A673 (cell line): ENCODE data around the gene ATP8B1. TPM values are rescaled to one million over a fixed set of nuclear protein-coding genes. Genes with fewer than 3 reads are reported as not detected.

Source experiments
- BruUV-seq: library from RNA; stranded (reverse); fragments of 400-500 nt; replicated peaks from 2 replicates; lab custom pipeline; 2021; lab: Mats Ljungman, UMichigan
- CTCF ChIA-PET: fragments of 300-600 bp; sonication (Branson Sonifier 250); formaldehyde crosslinking; loops from one replicate; lab custom pipeline; 2022; ENCODE audit warnings: antibody characterized with exemption; lab: Charles Lee
- POLR2A ChIA-PET: fragments of 300-600 bp; sonication (Branson Sonifier 250); formaldehyde crosslinking; loops from one replicate; lab custom pipeline; 2022; ENCODE audit warnings: antibody characterized with exemption; ENCODE audit not compliant: low non-redundant PET; lab: Charles Lee
- DNase-seq: peaks from one replicate; pipeline ENCODE4 v3.0.0-alpha.2; 2015; ENCODE audit warnings: low spot score
- H3K27ac ChIP-seq: fragments of 200-600 bp; sonication (generic); 2 replicates; pipeline ENCODE4 v1.5.1; 2016; ENCODE audit warnings: mixed run types, low read depth, mild to moderate bottlenecking, mixed read lengths, antibody characterized with exemption, low read length; ENCODE audit not compliant: poor library complexity, severe bottlenecking
- H3K27me3 ChIP-seq: fragments of 200-600 bp; sonication (generic); replicated peaks from 2 replicates; pipeline ENCODE4 v1.6.1; 2017; ENCODE audit warnings: mixed run types, low read depth, mild to moderate bottlenecking, mixed read lengths, antibody characterized with exemption, low read length; ENCODE audit not compliant: insufficient read depth, poor library complexity
- H3K36me3 ChIP-seq: fragments of 200-600 bp; sonication (generic); 2 replicates; pipeline ENCODE4 v1.6.1; 2016; ENCODE audit warnings: mixed run types, mild to moderate bottlenecking, mixed read lengths, antibody characterized with exemption, low read length; ENCODE audit not compliant: insufficient read depth, poor library complexity, severe bottlenecking
- H3K4me1 ChIP-seq: fragments of 200-600 bp; sonication (generic); 2 replicates; pipeline ENCODE4 v1.6.1; 2017; ENCODE audit warnings: mixed run types, mild to moderate bottlenecking, mixed read lengths, antibody characterized with exemption, low read length; ENCODE audit not compliant: insufficient read depth, poor library complexity, severe bottlenecking
- H3K4me3 ChIP-seq: fragments of 200-600 bp; sonication (generic); 2 replicates; pipeline ENCODE4 v1.5.1; 2016; ENCODE audit warnings: low read depth, mixed run types, mild to moderate bottlenecking, mixed read lengths, low read length; ENCODE audit not compliant: poor library complexity, severe bottlenecking
- H3K9me3 ChIP-seq: fragments of 200-600 bp; sonication (generic); 2 replicates; pipeline ENCODE4 v1.6.1; 2016; ENCODE audit warnings: mixed run types, low read depth, mild to moderate bottlenecking, mixed read lengths, antibody characterized with exemption, low read length; ENCODE audit not compliant: poor library complexity, severe bottlenecking
- EZH2 ChIP-seq: fragments of 200-600 bp; sonication (generic); IDR thresholded peaks from 2 replicates; pipeline ENCODE4 v1.6.1; 2017; ENCODE audit warnings: borderline replicate concordance, low read depth, mild to moderate bottlenecking, mixed read lengths, antibody characterized with exemption, low read length; ENCODE audit not compliant: poor library complexity, severe bottlenecking
- intact Hi-C: fragments of 100-400 bp; cut with micrococcal nuclease; formaldehyde crosslinking; loops from one replicate; pipeline ENCODE4 v1.10.0; 2022; ENCODE audit not compliant: unreplicated experiment
- total RNA-seq: library from RNA; stranded (reverse); gene quantifications from 2 replicates; pipeline ENCODE4 v1.2.3, GENCODE V29; 2021
- TF ChIP-seq, protein P1 (sequence below): fragments of 300-800, 200-600 bp; sonication (generic); conservative IDR thresholded peaks from 2 replicates; pipeline ENCODE4 v1.5.1; 2017; ENCODE audit warnings: low read depth, mild to moderate bottlenecking, antibody characterized with exemption, low read length, moderate library complexity, mixed read lengths

The ATP8B1 gene
- total RNA-seq, 1 experiment from 2014 or later, result 35.6 TPM

DNA sequence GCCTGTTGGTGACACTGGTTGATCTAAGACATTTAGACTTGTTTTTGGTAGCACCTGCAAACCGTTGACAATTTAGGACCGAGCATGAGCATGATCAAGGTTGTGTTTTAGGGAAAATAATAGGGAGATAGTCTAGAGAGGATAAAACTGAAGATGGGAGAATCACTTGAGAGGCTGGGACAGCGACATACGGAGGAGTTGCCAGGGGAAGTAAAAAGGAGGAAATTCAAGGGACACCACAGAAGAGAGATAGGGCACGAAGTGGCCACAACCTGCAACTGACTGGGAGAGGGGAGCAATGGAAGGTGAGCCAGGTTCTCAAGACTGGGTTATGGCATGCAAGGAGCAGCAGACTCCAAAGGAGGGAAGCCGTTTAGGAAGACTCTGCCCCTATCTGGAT is 1.4 kb upstream of the ATP8B1 start:
- no peak for TF ChIP-seq EZH2
- TF ChIP-seq, protein P1, sequence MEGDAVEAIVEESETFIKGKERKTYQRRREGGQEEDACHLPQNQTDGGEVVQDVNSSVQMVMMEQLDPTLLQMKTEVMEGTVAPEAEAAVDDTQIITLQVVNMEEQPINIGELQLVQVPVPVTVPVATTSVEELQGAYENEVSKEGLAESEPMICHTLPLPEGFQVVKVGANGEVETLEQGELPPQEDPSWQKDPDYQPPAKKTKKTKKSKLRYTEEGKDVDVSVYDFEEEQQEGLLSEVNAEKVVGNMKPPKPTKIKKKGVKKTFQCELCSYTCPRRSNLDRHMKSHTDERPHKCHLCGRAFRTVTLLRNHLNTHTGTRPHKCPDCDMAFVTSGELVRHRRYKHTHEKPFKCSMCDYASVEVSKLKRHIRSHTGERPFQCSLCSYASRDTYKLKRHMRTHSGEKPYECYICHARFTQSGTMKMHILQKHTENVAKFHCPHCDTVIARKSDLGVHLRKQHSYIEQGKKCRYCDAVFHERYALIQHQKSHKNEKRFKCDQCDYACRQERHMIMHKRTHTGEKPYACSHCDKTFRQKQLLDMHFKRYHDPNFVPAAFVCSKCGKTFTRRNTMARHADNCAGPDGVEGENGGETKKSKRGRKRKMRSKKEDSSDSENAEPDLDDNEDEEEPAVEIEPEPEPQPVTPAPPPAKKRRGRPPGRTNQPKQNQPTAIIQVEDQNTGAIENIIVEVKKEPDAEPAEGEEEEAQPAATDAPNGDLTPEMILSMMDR, result no peak
- Histone ChIP-seq H3K36me3 (no peaks in the 10 kb centered on the region), H3K27me3 (no peaks in the 10 kb centered on the region), H3K4me3 (no peak overlapping the region), H3K9me3 (no peaks in the 10 kb centered on the region), H3K4me1 (peaks cover 34% of the 10 kb centered on the region), H3K27ac (no peak overlapping the region)
- BruUV-seq, result no TSS peak
- intact Hi-C loops, result no loop called here
- DNase-seq, result no peak
- CTCF ChIA-PET, result no interaction called here
- POLR2A ChIA-PET, result no interaction called here

DNA sequence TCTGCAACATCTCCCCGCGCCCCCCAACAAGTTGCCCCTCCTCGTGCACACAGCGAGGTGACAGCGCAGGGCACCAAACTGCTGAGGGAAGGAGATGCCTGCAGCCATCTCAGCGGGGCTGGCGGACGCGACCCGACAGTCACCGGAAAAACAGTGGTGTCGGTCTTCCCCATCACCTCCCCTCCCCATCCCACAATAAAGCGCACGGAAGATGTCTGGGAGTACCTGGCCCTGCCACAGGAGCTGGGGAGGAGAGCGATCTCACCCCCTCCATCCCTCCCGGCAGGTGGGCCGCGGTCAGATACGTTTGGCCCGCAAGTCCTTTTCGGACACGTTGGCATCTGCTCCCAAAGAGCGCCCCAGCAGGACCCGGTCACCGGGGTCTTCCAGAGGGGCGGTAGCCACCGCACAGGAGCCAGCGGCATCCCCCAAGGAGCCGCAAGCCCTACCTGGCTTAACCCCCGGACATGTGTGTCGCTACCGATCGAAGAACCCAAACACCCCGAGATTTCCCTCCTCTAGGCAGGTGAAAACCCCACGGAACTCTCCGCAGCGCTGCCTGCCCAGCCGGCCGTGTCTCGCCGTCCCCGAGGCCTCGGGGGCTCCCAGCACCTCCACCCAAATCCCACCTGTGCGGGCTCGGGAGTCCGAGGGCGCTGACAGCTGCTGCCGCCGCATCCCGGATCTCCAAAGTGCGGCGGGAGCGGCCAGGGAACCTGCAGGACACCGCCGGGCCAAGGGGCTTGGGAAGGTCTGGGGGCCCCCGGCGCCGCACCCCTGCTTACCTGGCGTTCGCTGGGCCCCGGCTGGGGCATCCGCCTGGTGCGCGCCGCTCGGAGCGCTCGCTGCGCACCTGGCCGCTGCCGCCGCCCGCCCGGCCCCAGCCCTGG is 657 bp downstream of the ATP8B1 start:
- H3K36me3 ChIP-seq, result no peaks in the 10 kb centered on the region
- intact Hi-C loops, result no loop called here
- peak overlapping the region; percentile 89 for H3K4me3 ChIP-seq
- BruUV-seq, result no TSS peak
- peak overlapping the region; percentile 60 for H3K27ac ChIP-seq
- no peak for TF ChIP-seq EZH2
- TF ChIP-seq, protein P1, result no peak
- H3K4me1 ChIP-seq, result peaks cover 31% of the 10 kb centered on the region
- no peaks in the 10 kb centered on the region for H3K27me3 ChIP-seq
- POLR2A ChIA-PET, result no interaction called here
- no peaks in the 10 kb centered on the region for H3K9me3 ChIP-seq
- no peak for DNase-seq
- CTCF ChIA-PET, result no interaction called here

DNA sequence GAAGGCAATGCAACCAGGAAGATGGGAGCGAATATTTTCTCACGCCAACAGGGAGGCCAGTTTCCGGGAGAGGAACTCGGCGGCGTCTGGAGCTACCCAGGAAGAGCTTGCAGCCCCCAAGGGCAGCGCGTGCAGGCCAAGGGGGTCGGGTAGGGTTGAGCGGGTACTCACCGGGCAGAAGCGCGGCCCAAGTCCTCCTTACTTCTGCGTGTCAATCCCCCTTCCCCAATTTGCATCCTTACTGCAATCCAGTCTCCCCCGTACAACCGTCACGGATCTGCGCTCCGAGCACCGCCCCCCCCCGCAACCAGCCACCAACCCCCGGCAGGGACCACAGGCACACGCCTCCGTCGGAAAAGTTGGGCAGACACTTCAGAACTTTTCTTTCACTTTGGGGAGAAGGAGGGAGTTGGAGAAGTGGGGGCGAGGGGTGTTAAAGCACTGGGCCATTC is 1.3 kb downstream of the ATP8B1 start:
- POLR2A ChIA-PET, result no interaction called here
- TF ChIP-seq, protein P1, result no peak
- no peak for TF ChIP-seq EZH2
- Histone ChIP-seq H3K9me3 (no peaks in the 10 kb centered on the region), H3K36me3 (no peaks in the 10 kb centered on the region), H3K4me1 (peaks cover 31% of the 10 kb centered on the region), H3K27ac (peak overlapping the region; percentile 60), H3K4me3 (peak overlapping the region; percentile 89), H3K27me3 (no peaks in the 10 kb centered on the region)
- peak; percentile 80 for DNase-seq
- no TSS peak for BruUV-seq
- intact Hi-C loops, result no loop called here
- CTCF ChIA-PET, result no interaction called here
